Neural cell (in vitro differentiated cells): Measurements from ENCODE around the gene NDUFB8. TPM values are rescaled to one million over a fixed set of nuclear protein-coding genes. Genes with fewer than 3 reads are reported as not detected.

Experiments used
- H2AFZ ChIP-seq: fragments of 200-600, 300-800 bp; sonication (generic), shearing (Covaris generic); 2 replicates; pipeline ENCODE4 v1.6.0; 2014; ENCODE audit warnings: low read depth, mild to moderate bottlenecking, antibody characterized with exemption, low read length, moderate library complexity
- H3F3A ChIP-seq: fragments of 200-600 bp; shearing (Covaris generic); 2 replicates; pipeline ENCODE4 v1.6.1; 2016; ENCODE audit warnings: mild to moderate bottlenecking, moderate library complexity, mixed read lengths, antibody characterized with exemption, low read length; ENCODE audit not compliant: insufficient read depth, poor library complexity, severe bottlenecking
- H3K27ac ChIP-seq: fragments of 200-600, 300-800 bp; sonication (generic), shearing (Covaris generic); 2 replicates; pipeline ENCODE4 v1.5.1; 2014; ENCODE audit warnings: mild to moderate bottlenecking, low read length, moderate library complexity
- H3K27me3 ChIP-seq: fragments of 300-800, 200-600 bp; sonication (generic), shearing (Covaris generic); 2 replicates; pipeline ENCODE4 v1.6.0; 2014; ENCODE audit warnings: mild to moderate bottlenecking, low read depth, low read length, moderate library complexity; ENCODE audit not compliant: insufficient read depth
- H3K36me3 ChIP-seq: fragments of 300-800, 200-600 bp; sonication (generic), shearing (Covaris generic); 2 replicates; pipeline ENCODE4 v1.5.1; 2014; ENCODE audit warnings: mild to moderate bottlenecking, antibody characterized with exemption, low read length, moderate library complexity; ENCODE audit not compliant: insufficient read depth
- H3K4me2 ChIP-seq: fragments of 300-800, 200-600 bp; sonication (generic), shearing (Covaris generic); 2 replicates; pipeline ENCODE4 v1.6.0; 2014; ENCODE audit warnings: mild to moderate bottlenecking, low read length
- H3K4me3 ChIP-seq: fragments of 300-800, 200-600 bp; sonication (generic), shearing (Covaris generic); 2 replicates; pipeline ENCODE4 v1.5.1; 2014; ENCODE audit warnings: mild to moderate bottlenecking, low read length, moderate library complexity
- H3K79me2 ChIP-seq: fragments of 200-600 bp; shearing (Covaris generic); replicated peaks from 2 replicates; pipeline ENCODE4 v1.6.0; 2014; ENCODE audit warnings: mild to moderate bottlenecking, low read length, moderate library complexity; ENCODE audit not compliant: insufficient read depth
- H3K9ac ChIP-seq: fragments of 300-800, 200-600 bp; sonication (generic), shearing (Covaris generic); 2 replicates; pipeline ENCODE4 v1.6.1; 2016; ENCODE audit warnings: mild to moderate bottlenecking, low read length, mixed read lengths
- H3K9me2 ChIP-seq: fragments of 200-600 bp; shearing (Covaris generic); 2 replicates; pipeline ENCODE4 v1.6.1; 2016; ENCODE audit warnings: mild to moderate bottlenecking, low read length, mixed read lengths; ENCODE audit not compliant: insufficient read depth
- H3K9me3 ChIP-seq: fragments of 200-600, 300-800 bp; sonication (generic), shearing (Covaris generic); 2 replicates; pipeline ENCODE4 v1.6.1; 2016; ENCODE audit warnings: mild to moderate bottlenecking, mixed run types, low read length, moderate library complexity, mixed read lengths
- H4K20me1 ChIP-seq: fragments of 200-600 bp; shearing (Covaris generic); 2 replicates; pipeline ENCODE4 v1.6.1; 2016; ENCODE audit warnings: mild to moderate bottlenecking, mixed run types; ENCODE audit not compliant: insufficient read depth
- EP300 ChIP-seq: fragments of 450-650 bp; conservative IDR thresholded peaks from 2 replicates; pipeline ENCODE4 v1.6.1; 2014; ENCODE audit warnings: antibody characterized with exemption, mild to moderate bottlenecking, moderate library complexity; ENCODE audit not compliant: poor library complexity, severe bottlenecking
- EZH2 ChIP-seq: fragments of 200-600, 300-800 bp; shearing (Covaris generic), sonication (generic); IDR thresholded peaks from 2 replicates; pipeline ENCODE4 v1.6.1; 2014; ENCODE audit warnings: antibody characterized with exemption, low read length, borderline replicate concordance, mild to moderate bottlenecking; ENCODE audit not compliant: insufficient read depth, poor library complexity, severe bottlenecking
- MXI1 ChIP-seq: fragments of 450-650 bp; conservative IDR thresholded peaks from 2 replicates; pipeline ENCODE4 v1.6.1; 2014; ENCODE audit warnings: antibody characterized with exemption, mild to moderate bottlenecking; ENCODE audit not compliant: poor library complexity, severe bottlenecking
- POLR2AphosphoS5 ChIP-seq: IDR thresholded peaks from 2 replicates; pipeline ENCODE4 v1.6.1; 2012
- RAD21 ChIP-seq: fragments of 450-650 bp; conservative IDR thresholded peaks from 2 replicates; pipeline ENCODE4 v1.6.1; 2014; ENCODE audit warnings: antibody characterized with exemption, mild to moderate bottlenecking, moderate library complexity
- SMC3 ChIP-seq: fragments of 450-650 bp; conservative IDR thresholded peaks from 2 replicates; pipeline ENCODE4 v1.6.1; 2014; ENCODE audit warnings: antibody characterized with exemption, mild to moderate bottlenecking, moderate library complexity; ENCODE audit not compliant: poor library complexity
- TAF1 ChIP-seq: IDR thresholded peaks from 2 replicates; pipeline ENCODE4 v1.6.1; 2012; ENCODE audit warnings: low read depth
- polyA plus RNA-seq: library from polyadenylated mRNA; depleted of rRNA; stranded (reverse); fragments of >200 nt; gene quantifications from 2 replicates; pipeline ENCODE4 v1.2.3, GENCODE V29; 2014
- TF ChIP-seq, protein P1 (sequence below): IDR thresholded peaks from 2 replicates; pipeline ENCODE4 v1.6.1; 2012; ENCODE audit warnings: borderline replicate concordance
- TF ChIP-seq, protein P2 (sequence below): fragments of 450-650 bp; IDR thresholded peaks from 2 replicates; pipeline ENCODE4 v1.5.1; 2014; ENCODE audit warnings: antibody characterized with exemption, mild to moderate bottlenecking, moderate library complexity; ENCODE audit not compliant: poor library complexity, severe bottlenecking

NDUFB8 gene
- polyA plus RNA-seq, 1 donor from 2014 or later = 407 TPM

DNA sequence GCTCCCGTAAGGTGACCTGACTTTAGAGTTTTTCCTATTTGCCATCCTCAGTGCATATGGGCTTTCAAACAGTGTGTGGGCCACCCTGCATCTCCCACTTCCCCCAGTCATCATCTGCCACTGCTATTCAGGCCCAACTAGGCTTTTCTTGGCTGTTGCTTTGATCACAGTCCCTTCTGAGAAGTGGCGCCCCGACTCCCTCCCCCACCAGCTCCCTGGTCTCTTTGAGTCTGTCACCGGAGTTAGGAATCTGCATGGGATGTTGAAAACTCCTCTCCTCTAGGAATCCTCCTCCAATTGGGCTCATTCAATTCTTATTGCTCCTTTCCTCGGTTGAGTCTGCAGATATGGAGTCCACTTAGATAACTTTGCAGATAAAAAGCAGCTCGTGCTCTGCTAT, 38.2 kb upstream of the NDUFB8 start:
- H3K9me2 ChIP-seq = no peaks in the 10 kb centered on the region
- H3K27me3 ChIP-seq = peaks cover 15% of the 10 kb centered on the region
- H3K79me2 ChIP-seq = no peaks in the 10 kb centered on the region
- no peak overlapping the region for H3K9ac ChIP-seq
- no peaks in the 10 kb centered on the region for H3F3A ChIP-seq
- H3K27ac ChIP-seq = no peak overlapping the region
- H3K4me3 ChIP-seq = no peak overlapping the region
- TF ChIP-seq POLR2AphosphoS5 (no peak), SMC3 (no peak), EZH2 (no peak), RAD21 (no peak), TAF1 (no peak), MXI1 (no peak), EP300 (no peak)
- TF ChIP-seq, protein P1, sequence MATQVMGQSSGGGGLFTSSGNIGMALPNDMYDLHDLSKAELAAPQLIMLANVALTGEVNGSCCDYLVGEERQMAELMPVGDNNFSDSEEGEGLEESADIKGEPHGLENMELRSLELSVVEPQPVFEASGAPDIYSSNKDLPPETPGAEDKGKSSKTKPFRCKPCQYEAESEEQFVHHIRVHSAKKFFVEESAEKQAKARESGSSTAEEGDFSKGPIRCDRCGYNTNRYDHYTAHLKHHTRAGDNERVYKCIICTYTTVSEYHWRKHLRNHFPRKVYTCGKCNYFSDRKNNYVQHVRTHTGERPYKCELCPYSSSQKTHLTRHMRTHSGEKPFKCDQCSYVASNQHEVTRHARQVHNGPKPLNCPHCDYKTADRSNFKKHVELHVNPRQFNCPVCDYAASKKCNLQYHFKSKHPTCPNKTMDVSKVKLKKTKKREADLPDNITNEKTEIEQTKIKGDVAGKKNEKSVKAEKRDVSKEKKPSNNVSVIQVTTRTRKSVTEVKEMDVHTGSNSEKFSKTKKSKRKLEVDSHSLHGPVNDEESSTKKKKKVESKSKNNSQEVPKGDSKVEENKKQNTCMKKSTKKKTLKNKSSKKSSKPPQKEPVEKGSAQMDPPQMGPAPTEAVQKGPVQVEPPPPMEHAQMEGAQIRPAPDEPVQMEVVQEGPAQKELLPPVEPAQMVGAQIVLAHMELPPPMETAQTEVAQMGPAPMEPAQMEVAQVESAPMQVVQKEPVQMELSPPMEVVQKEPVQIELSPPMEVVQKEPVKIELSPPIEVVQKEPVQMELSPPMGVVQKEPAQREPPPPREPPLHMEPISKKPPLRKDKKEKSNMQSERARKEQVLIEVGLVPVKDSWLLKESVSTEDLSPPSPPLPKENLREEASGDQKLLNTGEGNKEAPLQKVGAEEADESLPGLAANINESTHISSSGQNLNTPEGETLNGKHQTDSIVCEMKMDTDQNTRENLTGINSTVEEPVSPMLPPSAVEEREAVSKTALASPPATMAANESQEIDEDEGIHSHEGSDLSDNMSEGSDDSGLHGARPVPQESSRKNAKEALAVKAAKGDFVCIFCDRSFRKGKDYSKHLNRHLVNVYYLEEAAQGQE = no peak
- TF ChIP-seq, protein P2, sequence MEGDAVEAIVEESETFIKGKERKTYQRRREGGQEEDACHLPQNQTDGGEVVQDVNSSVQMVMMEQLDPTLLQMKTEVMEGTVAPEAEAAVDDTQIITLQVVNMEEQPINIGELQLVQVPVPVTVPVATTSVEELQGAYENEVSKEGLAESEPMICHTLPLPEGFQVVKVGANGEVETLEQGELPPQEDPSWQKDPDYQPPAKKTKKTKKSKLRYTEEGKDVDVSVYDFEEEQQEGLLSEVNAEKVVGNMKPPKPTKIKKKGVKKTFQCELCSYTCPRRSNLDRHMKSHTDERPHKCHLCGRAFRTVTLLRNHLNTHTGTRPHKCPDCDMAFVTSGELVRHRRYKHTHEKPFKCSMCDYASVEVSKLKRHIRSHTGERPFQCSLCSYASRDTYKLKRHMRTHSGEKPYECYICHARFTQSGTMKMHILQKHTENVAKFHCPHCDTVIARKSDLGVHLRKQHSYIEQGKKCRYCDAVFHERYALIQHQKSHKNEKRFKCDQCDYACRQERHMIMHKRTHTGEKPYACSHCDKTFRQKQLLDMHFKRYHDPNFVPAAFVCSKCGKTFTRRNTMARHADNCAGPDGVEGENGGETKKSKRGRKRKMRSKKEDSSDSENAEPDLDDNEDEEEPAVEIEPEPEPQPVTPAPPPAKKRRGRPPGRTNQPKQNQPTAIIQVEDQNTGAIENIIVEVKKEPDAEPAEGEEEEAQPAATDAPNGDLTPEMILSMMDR = no peak
- H3K4me2 ChIP-seq = no peak overlapping the region
- H2AFZ ChIP-seq = no peak overlapping the region
- no peaks in the 10 kb centered on the region for H3K36me3 ChIP-seq
- no peaks in the 10 kb centered on the region for H4K20me1 ChIP-seq
- no peaks in the 10 kb centered on the region for H3K9me3 ChIP-seq

DNA sequence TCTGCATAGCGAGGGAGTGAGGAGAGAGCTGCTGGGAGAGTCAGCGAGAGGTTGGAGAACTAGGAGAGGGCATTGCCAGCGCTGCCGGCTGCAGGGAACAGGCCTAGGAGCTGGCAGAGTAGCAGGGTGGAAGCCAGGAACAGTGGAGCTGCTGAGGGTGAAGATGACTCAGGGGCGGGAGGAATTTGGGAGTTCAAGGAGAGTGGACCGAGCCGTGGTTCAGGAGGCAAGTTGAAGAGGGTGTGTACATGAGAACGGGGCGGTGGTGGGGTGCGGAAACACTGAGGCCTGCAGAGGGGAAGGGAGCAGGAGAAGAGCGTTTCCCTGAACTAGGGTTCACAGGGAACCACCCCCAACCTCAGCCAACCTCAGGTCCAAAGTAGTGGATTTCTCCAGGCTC, 37.6 kb upstream of the NDUFB8 start:
- Histone ChIP-seq H2AFZ (no peak overlapping the region), H4K20me1 (no peaks in the 10 kb centered on the region), H3K27me3 (peaks cover 15% of the 10 kb centered on the region), H3K4me2 (no peak overlapping the region), H3K9me2 (no peaks in the 10 kb centered on the region), H3F3A (no peaks in the 10 kb centered on the region), H3K9me3 (no peaks in the 10 kb centered on the region), H3K9ac (no peak overlapping the region), H3K36me3 (no peaks in the 10 kb centered on the region), H3K79me2 (no peaks in the 10 kb centered on the region), H3K27ac (no peak overlapping the region), H3K4me3 (no peak overlapping the region)
- no peak for TF ChIP-seq RAD21
- TF ChIP-seq, protein P2 = no peak
- no peak for TF ChIP-seq SMC3
- TF ChIP-seq MXI1 = no peak
- TF ChIP-seq, protein P1 = no peak
- no peak for TF ChIP-seq TAF1
- no peak for TF ChIP-seq POLR2AphosphoS5
- TF ChIP-seq EZH2 = no peak
- no peak for TF ChIP-seq EP300
